ENCODE results near the gene TRNT1.

The TRNT1 gene

DNA sequence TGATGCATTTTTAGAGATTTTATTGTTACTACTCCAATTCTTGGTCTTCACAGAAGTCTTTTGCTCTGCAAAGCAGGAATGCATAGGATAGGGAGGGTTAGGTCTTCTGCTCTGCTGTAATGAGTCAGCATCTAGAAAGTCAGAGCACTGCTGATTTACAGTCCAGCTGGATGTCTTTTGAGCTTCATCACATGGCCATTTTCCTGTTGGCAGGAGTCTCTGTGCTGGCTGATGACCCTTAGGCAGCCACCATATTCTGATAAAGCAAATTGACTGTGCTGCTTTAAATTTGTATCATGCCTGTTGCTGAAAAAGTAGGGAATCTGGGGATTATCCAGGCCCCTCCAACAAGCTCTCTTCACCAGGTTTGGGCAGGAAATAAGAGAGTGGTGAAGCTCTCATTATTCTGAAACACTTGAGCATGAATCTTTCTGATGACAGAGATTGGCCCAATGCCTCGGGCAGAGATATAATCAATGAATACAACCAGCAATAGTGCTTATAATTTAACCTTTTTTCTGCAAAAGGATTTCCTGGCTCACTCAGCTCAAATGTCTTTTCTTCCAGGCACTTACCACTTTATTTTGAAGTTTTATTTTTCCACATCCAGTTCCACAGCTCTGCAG lies 62.5 kb downstream of the TRNT1 start:
- TF ChIP-seq TAF1 (IDR thresholded peaks at IDR 0.05; ENCODE audit: borderline replicate concordance, insufficient read depth, low read length) (no peak), FOXP2 (optimal IDR thresholded peaks at IDR 0.05; ENCODE audit: borderline replicate concordance, extremely low read depth, extremely low read length, insufficient read depth) (no peak), SIN3A (IDR thresholded peaks at IDR 0.05; ENCODE audit: borderline replicate concordance, insufficient read depth, low read length) (no peak), POLR2AphosphoS5 (IDR thresholded peaks at IDR 0.05; ENCODE audit: low read depth, low read length) (no peak)
- TF ChIP-seq, protein P1, sequence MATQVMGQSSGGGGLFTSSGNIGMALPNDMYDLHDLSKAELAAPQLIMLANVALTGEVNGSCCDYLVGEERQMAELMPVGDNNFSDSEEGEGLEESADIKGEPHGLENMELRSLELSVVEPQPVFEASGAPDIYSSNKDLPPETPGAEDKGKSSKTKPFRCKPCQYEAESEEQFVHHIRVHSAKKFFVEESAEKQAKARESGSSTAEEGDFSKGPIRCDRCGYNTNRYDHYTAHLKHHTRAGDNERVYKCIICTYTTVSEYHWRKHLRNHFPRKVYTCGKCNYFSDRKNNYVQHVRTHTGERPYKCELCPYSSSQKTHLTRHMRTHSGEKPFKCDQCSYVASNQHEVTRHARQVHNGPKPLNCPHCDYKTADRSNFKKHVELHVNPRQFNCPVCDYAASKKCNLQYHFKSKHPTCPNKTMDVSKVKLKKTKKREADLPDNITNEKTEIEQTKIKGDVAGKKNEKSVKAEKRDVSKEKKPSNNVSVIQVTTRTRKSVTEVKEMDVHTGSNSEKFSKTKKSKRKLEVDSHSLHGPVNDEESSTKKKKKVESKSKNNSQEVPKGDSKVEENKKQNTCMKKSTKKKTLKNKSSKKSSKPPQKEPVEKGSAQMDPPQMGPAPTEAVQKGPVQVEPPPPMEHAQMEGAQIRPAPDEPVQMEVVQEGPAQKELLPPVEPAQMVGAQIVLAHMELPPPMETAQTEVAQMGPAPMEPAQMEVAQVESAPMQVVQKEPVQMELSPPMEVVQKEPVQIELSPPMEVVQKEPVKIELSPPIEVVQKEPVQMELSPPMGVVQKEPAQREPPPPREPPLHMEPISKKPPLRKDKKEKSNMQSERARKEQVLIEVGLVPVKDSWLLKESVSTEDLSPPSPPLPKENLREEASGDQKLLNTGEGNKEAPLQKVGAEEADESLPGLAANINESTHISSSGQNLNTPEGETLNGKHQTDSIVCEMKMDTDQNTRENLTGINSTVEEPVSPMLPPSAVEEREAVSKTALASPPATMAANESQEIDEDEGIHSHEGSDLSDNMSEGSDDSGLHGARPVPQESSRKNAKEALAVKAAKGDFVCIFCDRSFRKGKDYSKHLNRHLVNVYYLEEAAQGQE (IDR thresholded peaks at IDR 0.05; ENCODE audit: insufficient read depth in 1 of 2, low read depth in 2 of 2, low read length in 2 of 2), result no peak

DNA sequence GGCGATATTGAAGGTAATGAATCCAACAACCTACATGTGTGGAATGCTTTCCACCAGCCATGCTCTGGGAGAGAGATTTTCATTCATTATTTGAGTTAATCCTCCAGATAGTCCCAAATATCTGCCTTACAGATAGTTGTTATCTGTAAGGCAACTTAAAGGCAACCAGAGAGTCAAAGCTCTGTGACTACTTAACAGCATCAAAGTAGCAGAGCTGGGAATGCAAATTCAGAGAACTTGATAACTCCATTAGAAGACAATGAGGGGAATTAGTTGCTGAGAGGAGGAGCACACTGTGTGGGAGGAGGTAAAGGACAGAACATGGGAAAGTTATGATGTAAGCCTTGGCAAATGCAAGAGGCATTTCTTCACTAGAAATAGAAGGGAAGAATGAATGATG lies 63.2 kb downstream of the TRNT1 start:
- no peak for TF ChIP-seq SIN3A (IDR thresholded peaks at IDR 0.05; ENCODE audit: borderline replicate concordance, insufficient read depth, low read length)
- no peak for TF ChIP-seq POLR2AphosphoS5 (IDR thresholded peaks at IDR 0.05; ENCODE audit: low read depth, low read length)
- TF ChIP-seq, protein P1 (IDR thresholded peaks at IDR 0.05; ENCODE audit: insufficient read depth in 1 of 2, low read depth in 2 of 2, low read length in 2 of 2), result no peak
- TF ChIP-seq TAF1 (IDR thresholded peaks at IDR 0.05; ENCODE audit: borderline replicate concordance, insufficient read depth, low read length), result no peak

DNA sequence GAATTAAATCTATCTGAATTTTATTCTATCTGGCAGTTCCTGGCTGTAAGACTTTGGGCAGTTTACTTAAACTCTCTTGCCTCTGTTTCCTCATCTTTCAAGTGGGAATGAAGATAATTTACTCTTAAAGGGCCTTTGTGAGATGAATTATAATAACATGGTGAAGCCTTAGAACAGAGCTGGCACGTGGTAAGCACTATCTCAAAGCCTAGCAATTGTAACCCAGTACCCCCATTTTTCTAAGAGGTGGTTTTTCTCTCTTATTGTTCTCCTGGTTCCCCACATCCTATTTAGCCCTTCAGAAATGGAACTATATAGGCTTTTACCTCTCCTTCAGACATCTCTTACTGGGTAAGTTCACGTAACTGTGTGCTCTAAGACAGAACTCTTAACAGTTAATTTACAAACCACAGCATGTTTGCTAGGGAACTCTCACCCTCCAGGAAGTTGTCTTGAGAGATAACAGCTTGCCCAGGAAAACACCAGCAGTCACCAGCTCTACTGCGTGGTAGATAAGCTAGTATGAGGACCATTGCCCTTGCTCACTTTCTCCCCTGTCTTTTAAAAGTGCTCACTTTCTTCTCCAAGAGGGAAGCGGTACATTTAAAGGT lies 65.0 kb downstream of the TRNT1 start:
- no peak for TF ChIP-seq FOXP2 (optimal IDR thresholded peaks at IDR 0.05; ENCODE audit: borderline replicate concordance, extremely low read depth, extremely low read length, insufficient read depth)

DNA sequence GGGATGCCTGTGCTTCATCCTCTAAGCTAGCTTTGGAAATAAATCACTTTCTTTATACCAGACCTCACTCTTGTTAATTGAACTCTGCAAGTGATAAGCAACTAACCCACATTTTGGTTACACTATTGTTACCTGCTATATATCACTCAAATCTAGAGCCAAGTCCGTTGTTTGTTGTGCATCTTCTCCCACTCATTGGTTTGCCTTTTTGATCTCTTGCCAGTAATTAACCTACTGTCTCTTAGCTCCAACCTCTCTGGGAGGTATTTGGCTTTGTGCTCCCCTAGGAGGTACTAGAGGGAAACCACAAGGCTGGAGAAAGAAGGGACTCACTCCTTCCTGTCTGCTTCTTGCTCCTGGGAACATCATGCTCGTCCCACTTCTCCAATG lies 65.5 kb downstream of the TRNT1 start:
- no peak for TF ChIP-seq TAF1 (IDR thresholded peaks at IDR 0.05; ENCODE audit: borderline replicate concordance, insufficient read depth, low read length)
- no peak for TF ChIP-seq FOXP2 (optimal IDR thresholded peaks at IDR 0.05; ENCODE audit: borderline replicate concordance, extremely low read depth, extremely low read length, insufficient read depth)

DNA sequence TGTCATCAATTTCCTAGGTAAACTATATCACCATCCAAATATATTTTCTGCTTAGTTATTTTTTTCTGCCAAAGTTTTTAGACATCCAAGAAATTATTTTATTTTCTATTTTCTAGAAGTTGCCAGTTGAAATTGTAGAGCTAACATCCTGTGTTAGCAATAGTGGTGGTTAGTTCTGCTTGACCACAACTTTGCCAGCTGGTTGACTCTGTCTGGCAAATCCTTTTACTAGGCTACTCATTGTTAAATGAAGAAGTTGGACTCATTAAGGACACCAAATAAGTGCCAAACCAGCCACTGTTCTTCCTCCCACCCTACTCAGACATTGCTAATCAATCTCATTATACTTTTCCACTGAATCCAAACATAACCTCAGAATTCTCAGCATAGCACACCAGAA lies 68.1 kb downstream of the TRNT1 start:
- TF ChIP-seq SIN3A (IDR thresholded peaks at IDR 0.05; ENCODE audit: borderline replicate concordance, insufficient read depth, low read length) (no peak), FOXP2 (optimal IDR thresholded peaks at IDR 0.05; ENCODE audit: borderline replicate concordance, extremely low read depth, extremely low read length, insufficient read depth) (no peak), TAF1 (IDR thresholded peaks at IDR 0.05; ENCODE audit: borderline replicate concordance, insufficient read depth, low read length) (no peak), POLR2AphosphoS5 (IDR thresholded peaks at IDR 0.05; ENCODE audit: low read depth, low read length) (no peak)
- TF ChIP-seq, protein P1 (IDR thresholded peaks at IDR 0.05; ENCODE audit: insufficient read depth in 1 of 2, low read depth in 2 of 2, low read length in 2 of 2), result no peak

DNA sequence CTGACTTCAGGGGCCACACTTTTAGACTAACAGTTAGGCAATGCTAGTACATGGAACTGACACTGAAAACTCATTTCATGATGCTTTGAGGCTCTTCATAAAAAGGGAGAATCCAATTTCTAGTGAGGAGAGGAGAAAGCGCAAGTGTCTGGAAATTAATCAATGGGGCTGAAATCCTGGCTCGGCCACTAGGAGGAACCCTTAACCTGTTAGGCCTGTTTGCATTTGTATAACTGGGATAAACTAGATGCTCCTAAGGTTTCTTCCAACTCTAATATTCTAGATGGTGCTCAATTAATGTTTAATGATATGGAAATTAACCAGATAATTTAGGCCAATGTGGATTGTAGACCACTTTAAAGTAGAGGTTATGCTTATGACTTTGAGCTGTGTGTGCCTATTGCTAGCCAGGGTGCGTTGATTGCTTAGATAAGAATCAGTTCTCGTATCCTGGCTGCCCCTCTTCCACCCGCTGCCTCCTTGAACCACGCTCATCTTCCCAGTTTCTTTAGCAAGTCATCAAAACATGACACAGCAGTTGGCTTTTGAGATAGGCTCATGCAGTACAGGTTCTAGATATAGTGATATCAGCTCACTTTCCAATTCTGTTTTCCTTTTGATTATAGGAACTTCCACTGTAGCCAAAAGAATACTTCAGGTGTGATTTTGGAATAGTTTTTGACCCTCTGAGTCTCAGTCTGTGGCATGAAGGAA lies 69.6 kb downstream of the TRNT1 start:
- TF ChIP-seq, protein P1 (IDR thresholded peaks at IDR 0.05; ENCODE audit: insufficient read depth in 1 of 2, low read depth in 2 of 2, low read length in 2 of 2), result no peak
- TF ChIP-seq FOXP2 (optimal IDR thresholded peaks at IDR 0.05; ENCODE audit: borderline replicate concordance, extremely low read depth, extremely low read length, insufficient read depth), result no peak
- TF ChIP-seq POLR2AphosphoS5 (IDR thresholded peaks at IDR 0.05; ENCODE audit: low read depth, low read length), result no peak
